ENCODE measurements around the gene AGO3. TPM values are rescaled to one million over a fixed set of nuclear protein-coding genes. Genes with fewer than 3 reads are reported as not detected.
"Not testable (repeated sequence)": the region's sequence is repeated elsewhere in the genome, so short reads cannot be mapped to it uniquely, and the experiment has no call there.

AGO3 gene
- total RNA-seq, 1 experiment from 2014 or later = 26.9 TPM

DNA sequence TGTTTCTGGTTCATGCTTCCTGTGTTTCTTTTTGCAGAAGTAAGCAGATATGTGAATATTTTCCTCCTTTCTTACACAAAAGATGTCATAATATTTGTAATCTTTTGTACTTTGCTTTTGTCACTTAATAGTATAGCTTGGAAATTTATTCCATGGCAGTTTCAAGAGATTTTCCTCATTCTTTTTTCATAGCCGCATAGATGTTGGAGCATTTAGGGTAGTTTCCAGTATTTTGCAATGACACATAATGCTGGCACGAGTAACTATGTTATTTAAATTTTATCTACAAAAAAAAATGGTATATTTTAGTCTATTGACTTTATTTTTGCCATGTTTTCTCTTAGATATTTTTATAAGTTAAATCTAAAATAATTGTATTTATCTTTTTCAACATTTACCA, 40.7 kb downstream of the AGO3 start (continued):
- no peak for TF ChIP-seq YY1 (IDR thresholded peaks at IDR 0.05; ENCODE audit: extremely low read depth, insufficient replicate concordance, low read depth, low read length)
- TF ChIP-seq RAD21 (IDR thresholded peaks at IDR 0.05; ENCODE audit: low read depth) = no peak
- no peak for TF ChIP-seq ZFX (IDR thresholded peaks at IDR 0.05)
- TF ChIP-seq EGR1 (IDR thresholded peaks at IDR 0.05; ENCODE audit: low read depth) = no peak
- no peak for TF ChIP-seq TCF7L2 (IDR thresholded peaks at IDR 0.05; ENCODE audit: borderline replicate concordance, extremely low read depth, insufficient read depth, insufficient read length)
- TF ChIP-seq, protein P1, sequence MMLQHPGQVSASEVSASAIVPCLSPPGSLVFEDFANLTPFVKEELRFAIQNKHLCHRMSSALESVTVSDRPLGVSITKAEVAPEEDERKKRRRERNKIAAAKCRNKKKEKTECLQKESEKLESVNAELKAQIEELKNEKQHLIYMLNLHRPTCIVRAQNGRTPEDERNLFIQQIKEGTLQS (IDR thresholded peaks at IDR 0.05) = no peak
- TF ChIP-seq, protein P2, sequence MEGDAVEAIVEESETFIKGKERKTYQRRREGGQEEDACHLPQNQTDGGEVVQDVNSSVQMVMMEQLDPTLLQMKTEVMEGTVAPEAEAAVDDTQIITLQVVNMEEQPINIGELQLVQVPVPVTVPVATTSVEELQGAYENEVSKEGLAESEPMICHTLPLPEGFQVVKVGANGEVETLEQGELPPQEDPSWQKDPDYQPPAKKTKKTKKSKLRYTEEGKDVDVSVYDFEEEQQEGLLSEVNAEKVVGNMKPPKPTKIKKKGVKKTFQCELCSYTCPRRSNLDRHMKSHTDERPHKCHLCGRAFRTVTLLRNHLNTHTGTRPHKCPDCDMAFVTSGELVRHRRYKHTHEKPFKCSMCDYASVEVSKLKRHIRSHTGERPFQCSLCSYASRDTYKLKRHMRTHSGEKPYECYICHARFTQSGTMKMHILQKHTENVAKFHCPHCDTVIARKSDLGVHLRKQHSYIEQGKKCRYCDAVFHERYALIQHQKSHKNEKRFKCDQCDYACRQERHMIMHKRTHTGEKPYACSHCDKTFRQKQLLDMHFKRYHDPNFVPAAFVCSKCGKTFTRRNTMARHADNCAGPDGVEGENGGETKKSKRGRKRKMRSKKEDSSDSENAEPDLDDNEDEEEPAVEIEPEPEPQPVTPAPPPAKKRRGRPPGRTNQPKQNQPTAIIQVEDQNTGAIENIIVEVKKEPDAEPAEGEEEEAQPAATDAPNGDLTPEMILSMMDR (IDR thresholded peaks at IDR 0.05 in 2 of 3, conservative IDR thresholded peaks at IDR 0.05 in 1 of 3; ENCODE audit: borderline replicate concordance in 1 of 3, insufficient read depth in 1 of 3, low read depth in 2 of 3, low read length in 2 of 3) = no peak
- TF ChIP-seq SP1 (IDR thresholded peaks at IDR 0.05; ENCODE audit: low read depth) = no peak

DNA sequence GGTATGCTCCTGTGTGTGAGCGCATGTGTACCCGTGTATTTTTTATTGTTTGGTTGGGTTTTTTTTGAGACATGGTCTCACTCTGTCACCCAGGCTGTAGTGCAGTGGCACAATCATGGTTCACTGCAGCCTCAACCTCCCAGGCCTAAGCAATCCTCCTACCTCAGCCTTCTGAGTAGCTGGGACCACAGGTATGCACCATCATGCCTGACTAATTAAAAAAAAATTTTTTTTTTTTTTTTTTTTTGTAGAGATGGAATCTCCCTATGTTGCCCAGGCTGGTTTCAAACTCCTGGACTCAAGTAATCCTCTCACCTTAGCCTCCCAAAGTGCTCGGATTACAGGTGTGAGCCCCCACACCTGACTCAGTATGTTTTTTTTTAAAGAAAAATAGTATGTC, 41.7 kb downstream of the AGO3 start:
- H3K9me2 ChIP-seq (ENCODE audit: insufficient read depth); RAD21 ChIA-PET (ENCODE audit: low non-redundant PET in 1 of 2, low total read pairs in 2 of 2, uncharacterized antibody in 2 of 2, unreplicated experiment in 2 of 2); H4K20me1 ChIP-seq (ENCODE audit: insufficient read depth); BruUV-seq (replicated peaks); DNase-seq (ENCODE audit: low read depth, low spot score); H3K4me3 ChIP-seq (replicated peaks in 1 of 2; ENCODE audit: low read depth in 1 of 2, low read length in 2 of 2); H3K4me1 ChIP-seq (ENCODE audit: control insufficient read depth in 1 of 2, insufficient read depth in 2 of 2, low read length in 2 of 2); intact Hi-C loops (cut with micrococcal nuclease); CTCF ChIA-PET; H3K4me2 ChIP-seq (ENCODE audit: low read length); POLR2A ChIA-PET; ATAC-seq; H3K27me3 ChIP-seq (ENCODE audit: insufficient read depth, low read length); H2AFZ ChIP-seq (ENCODE audit: low read depth, low read length, poor library complexity, severe bottlenecking); H3K27ac ChIP-seq (ENCODE audit: low read depth, low read length); H3K9me3 ChIP-seq (ENCODE audit: control insufficient read depth in 1 of 2, insufficient read depth in 1 of 2, low read depth in 1 of 2, low read length in 2 of 2); H3K9ac ChIP-seq (ENCODE audit: low read length); H3K36me3 ChIP-seq (ENCODE audit: control insufficient read depth in 1 of 2, insufficient read depth in 2 of 2, low read length in 2 of 2): not testable (repeated sequence)
- H3K79me2 ChIP-seq (ENCODE audit: insufficient read depth, low read length) = peaks cover 18% of the 10 kb centered on the region

All from HCT116 (cell line).